ENCODE data around the gene SMIM33.
"Not testable (repeated sequence)": the region's sequence is repeated elsewhere in the genome, so short reads cannot be mapped to it uniquely, and the experiment has no call there.

SMIM33 gene

DNA sequence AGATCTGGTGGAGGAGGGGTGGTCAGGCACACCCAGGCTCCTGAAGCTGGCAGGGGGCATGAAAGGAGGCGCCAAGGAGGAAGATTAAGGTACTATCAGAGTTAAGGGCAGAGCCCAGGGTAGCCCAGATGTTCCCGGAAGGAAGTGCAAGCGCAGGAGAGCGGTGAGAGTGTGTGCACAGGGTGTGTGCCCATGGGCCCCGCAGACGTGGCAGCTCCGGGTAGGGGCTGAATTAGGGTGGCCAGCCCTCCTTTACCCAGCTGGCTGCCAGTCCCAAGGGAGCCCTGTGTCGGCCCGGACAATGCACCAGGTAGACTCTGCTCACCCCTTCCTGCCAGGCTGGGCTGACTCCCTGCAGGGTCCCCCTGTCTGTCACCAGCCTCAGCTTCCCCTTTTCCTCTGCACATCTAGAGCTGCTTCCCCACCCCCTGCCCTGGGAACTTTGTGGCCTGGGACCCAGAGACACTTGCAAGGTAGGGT lies at the start of gene SMIM33:
TSS of gene SMIM33 (plus strand) at position 184 of the 480 bp plus-strand sequence. CDS start at position 302, 118 bp downstream.
- no peak for DNase-seq (ENCODE audit: low read depth in 2 of 3, low spot score in 1 of 3)

GRCh38 chr5:139422307-139422893 lies 48.4 kb upstream of the SMIM33 start:
- peak in 1 of 3 donors; percentile 74 for DNase-seq (ENCODE audit: low read depth in 2 of 3, low spot score in 1 of 3)

DNA sequence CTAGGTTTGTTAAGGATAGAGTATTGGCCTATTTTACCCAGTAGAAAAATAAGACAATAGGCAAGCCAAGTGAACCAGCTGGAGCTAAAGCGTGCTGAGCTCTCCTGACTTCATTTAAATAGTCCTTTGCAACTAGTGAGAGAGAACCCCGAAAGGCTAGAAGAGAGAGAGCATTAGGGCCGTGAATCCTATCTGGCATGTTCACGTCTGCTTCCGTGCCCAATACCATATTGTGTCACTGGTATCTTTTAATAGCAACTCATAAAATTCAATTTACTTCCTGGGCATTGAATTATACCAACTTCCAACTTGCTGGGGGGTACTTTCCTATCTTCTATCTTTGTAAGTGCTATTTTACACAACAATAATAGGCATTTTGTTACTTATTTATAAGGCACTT lies 45.3 kb upstream of the SMIM33 start:
- no peak for DNase-seq (ENCODE audit: low read depth in 2 of 3, low spot score in 1 of 3)

GRCh38 chr5:139426203-139426885 lies 44.5 kb upstream of the SMIM33 start:
- DNase-seq (ENCODE audit: low read depth in 2 of 3, low spot score in 1 of 3), result no peak

DNA sequence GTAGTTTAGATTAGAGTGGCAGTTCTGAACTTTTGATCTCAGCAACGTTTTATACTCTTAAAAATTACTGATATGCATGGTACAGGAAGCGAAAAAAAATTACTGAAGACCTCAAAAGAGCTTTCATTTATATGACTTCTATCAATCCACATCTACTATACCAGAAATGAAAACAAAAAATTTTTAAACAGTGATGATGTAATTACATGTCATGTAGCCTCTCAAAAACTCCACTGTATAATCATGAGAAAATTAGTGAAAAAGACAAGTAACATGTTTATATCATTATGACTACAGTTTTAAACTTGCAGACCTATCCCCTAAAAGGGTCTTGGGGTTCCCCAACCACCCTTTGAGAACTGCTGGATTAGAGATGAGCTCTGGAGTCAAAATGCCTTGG lies 40.8 kb upstream of the SMIM33 start:
- no peak for DNase-seq (ENCODE audit: low read depth in 2 of 3, low spot score in 1 of 3)

DNA sequence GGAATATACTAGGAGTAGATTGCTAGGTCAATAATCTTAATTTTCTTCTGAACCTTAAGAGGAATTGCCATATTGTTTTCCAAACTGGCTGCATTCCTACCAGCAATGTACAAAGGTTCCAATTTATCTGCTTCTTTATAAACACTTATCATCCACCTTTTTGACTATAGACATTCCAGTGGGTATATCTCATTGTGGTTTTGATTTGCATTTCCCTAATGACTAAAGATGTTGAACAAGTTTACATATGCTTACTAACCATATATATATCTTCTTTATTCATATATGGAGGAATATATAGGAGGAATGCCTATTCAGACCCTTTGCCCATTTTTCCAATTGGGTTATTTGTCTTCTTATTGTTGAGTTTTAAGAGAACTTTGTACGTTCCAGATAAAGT lies 39.1 kb upstream of the SMIM33 start:
- DNase-seq (ENCODE audit: low read depth in 2 of 3, low spot score in 1 of 3), result no peak

- DNase-seq (ENCODE audit: low read depth in 2 of 3, low spot score in 1 of 3), result no peak
These were observed 35.1 kb upstream of the SMIM33 start for GRCh38 chr5:139435676-139436075.

DNA sequence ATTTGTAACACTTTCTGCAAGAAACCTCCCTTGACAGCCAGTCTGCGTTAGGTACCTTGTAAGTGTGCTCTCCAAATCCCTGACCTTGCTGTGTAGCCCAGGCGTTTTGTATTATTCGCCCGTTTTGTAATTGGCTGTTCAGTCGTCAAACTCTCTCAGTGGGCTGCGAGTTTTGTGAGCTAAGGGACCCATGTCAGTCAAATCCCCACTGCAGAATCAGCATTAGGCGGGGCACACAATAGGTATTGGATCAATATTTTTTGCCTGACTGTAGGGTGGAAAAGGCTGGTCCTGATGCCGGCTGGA lies 32.1 kb upstream of the SMIM33 start:
- DNase-seq (ENCODE audit: low read depth in 2 of 3, low spot score in 1 of 3), result no peak

DNA sequence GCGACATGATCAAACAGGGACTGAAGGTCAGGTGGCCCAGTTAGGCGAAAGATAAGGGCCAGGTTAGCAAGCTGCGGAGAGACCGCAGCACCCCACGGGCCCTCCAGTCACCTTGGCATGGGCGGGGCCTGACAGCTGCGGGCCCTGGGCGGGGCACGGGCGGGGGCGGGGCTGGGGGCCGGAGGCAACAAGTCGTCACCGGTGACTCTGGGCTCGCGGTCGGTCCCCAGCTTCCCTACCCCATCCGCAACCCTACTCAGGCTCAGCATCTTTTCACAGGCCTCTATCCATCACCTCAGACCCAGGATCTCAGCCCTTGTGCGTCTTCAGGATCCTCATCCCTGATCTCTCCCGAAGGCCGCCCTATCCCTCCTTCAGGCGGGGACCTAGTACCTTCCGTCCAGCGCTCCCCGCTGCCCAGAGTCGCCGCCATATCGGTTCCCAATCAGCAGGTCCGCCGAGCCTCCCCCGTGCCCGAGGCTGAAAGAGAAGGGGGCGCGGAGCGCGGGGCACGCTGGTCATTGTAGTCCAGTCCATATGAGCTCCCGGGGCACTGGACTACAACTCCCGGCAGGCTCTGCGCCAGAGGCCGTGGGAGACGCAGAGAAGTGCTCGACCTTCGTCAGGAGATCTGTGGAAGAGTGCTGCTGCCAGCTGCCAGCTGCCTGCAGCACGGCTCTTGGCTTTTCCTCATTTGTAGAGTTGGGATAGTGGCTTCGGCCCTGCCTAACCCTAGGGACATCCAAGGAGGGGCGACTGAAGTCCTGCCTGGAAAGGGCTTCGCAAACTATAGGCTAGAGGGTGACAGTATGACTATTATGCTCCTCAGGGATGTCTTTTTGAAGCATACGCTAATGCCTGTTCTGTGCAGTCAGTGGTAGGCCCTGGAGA lies 31.5 kb upstream of the SMIM33 start, which contains the start of gene DNAJC18:
TSS of gene DNAJC18 (minus strand) at position 513 of the 891 bp plus-strand sequence. CDS start at position 433, 80 bp downstream.
- DNase-seq (ENCODE audit: low read depth in 2 of 3, low spot score in 1 of 3), result peak; percentile 85 to 90 (median 90)

- not testable (repeated sequence) for DNase-seq (ENCODE audit: low read depth in 2 of 3, low spot score in 1 of 3)
These were observed 30.4 kb upstream of the SMIM33 start for GRCh38 chr5:139440416-139440815.

- no peak for DNase-seq (ENCODE audit: low read depth in 2 of 3, low spot score in 1 of 3)
These were observed 26.9 kb upstream of the SMIM33 start for GRCh38 chr5:139443831-139444453.

DNA sequence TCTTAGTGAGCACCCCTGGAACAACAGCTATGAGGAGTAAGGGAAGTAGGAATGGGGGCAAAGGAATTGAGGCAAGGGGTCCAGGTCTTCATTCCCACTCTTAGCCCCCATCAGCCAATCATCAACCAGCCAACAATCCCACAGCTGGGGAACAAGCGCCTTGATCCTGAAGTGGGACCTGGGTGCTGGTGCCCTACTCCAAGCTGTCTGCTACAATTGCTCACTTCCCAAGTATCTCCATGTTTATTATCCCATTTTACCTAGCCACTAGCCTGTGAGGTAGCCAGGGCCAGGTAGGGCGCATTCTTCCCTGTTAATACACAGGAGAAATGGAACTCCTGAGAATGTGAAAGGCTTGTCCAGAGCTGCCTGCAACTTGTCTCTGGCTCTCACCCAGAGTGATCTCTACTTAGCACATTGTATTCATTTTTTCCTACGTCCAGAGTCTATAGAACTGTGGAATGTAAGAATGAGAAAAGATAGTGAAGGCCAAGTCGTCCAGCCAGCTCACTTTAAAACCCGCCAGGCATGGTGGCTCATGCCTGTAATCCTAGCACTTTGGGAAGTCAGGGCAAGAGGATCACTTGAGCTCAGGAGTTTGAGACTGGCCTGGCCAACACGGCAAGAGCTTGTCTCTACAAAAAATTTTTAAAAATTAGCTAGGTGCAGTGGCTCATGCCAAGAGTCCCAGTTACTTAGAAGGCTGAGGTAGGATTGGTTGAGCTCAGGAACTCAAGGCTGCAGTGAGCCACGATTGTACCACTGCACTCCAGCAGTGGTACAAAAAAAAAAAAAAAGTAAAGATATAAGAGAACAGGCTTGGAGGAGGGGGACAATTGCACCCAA lies 25.3 kb upstream of the SMIM33 start:
- no peak for DNase-seq (ENCODE audit: low read depth in 2 of 3, low spot score in 1 of 3)

GRCh38 chr5:139446956-139447779 lies 23.6 kb upstream of the SMIM33 start:
- peak in 1 of 3 donors; percentile 56 for DNase-seq (ENCODE audit: low read depth in 2 of 3, low spot score in 1 of 3)

DNA sequence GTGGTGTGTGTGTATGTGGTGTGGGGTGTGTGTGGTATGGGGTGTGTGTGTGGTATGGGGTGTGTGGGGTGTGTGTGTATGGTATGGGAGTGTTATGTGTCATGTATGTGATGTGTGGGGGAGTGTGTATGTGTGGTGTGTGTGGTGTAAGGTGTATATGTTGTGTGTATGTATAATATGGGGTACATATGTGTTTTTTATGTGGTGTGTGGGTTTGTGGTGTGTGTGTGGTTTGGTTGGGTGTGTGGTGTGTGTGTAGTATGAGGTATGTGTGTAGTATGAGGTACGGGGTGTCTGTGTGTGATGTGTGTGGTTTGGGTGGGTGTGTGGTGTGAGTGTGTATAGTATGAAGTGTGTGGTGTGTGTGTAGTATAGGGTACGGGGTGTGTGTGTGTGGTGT lies 19.6 kb upstream of the SMIM33 start:
- DNase-seq (ENCODE audit: low read depth in 2 of 3, low spot score in 1 of 3), result no peak

DNA sequence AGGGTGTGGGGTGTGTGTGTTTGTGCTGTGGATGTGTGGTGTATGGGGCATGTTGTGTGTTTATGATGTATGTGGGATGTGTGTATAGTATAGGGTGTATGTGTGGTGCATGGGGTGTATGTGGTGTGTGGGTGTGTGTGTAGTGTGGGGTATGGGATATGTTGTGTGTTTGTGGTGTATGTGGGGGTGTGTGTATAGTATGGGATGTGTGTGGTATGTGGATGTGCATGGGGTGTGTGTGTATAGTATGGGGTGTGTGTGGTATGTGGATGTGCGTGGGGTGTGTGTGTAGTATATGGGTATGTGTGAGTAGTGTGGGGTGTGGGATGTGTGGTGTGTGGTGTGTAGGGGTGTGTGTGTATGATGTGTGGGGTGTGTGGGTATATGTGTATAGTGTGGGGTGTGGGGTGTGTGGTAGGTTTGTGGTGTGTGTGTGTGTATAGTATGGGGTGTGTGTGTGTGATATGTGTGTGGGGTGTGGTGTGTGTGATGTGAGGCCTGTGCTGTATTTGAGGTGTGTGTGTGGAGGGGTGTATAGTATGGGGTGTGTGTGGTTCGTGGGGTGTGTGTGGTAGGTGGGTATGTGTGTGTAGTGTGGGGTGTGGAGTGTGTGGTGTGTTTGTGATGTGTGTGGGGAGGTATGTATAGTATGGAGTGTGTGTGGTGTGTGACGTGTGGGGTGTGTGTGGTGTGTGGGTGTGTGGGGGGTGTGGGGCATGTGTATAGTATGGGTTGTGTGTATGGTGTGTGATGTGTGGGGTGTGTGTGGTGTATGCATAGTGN lies 18.7 kb upstream of the SMIM33 start:
- no peak for DNase-seq (ENCODE audit: low read depth in 2 of 3, low spot score in 1 of 3)

- DNase-seq (ENCODE audit: low read depth in 2 of 3, low spot score in 1 of 3), result no peak
These were observed 16.9 kb upstream of the SMIM33 start for GRCh38 chr5:139453683-139454567.

DNA sequence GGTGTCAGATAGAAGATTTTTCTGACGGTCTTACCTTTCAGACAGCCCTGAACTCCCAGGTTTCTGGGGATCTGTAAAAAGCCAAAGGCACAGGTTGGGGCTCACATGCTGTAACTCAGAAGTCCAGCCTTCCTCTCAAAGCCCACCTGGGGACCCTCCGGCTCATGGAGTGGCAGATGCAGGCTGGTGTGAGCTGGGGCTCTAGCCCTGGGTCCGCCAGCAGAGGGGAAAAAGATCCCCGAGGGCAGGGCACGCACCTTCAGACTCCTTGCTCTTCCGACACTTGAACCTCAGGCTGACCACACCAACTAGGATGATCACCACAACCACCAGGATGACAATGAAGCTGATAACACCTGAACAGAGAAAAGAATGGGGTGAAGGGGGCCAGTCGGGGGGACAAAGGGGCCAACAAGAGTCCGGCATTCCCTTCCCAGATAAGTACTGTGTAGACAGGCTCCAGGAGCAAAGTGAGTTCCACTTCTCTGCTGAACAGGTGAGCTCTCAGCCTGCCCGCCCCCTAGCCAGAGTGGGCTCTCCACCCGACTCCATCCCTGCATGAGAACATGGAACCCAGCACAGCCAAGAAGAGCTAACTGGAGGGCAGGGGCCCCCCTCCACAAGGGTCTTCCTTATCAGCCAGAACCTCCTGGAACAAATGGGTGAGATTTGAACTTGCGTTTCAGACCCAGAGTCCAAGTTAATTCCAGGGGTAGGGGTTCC lies 16.1 kb upstream of the SMIM33 start:
- no peak for DNase-seq (ENCODE audit: low read depth in 2 of 3, low spot score in 1 of 3)
